A549 (cell line): Measurements from ENCODE around the gene KCNQ1. TPM values are rescaled to one million over a fixed set of nuclear protein-coding genes. Genes with fewer than 3 reads are reported as not detected.

Experiments used
- ATAC-seq, 2 experiments: fragments of 200-7000 bp in 1 of 2; fragments of >200 bp in 1 of 2; cut with Nextera tagmentation in 1 of 2; cut with Tn5 transposase in 1 of 2; 3 replicates each; pipeline versions ENCODE4 v1.8.0 to v1.9.1; 2018 to 2020; ENCODE audit warnings: mild to moderate bottlenecking in 1 of 2, moderate library complexity in 1 of 2
- CTCF ChIA-PET: fragments of 300-600 bp; sonication (Branson Sonifier 250); formaldehyde crosslinking; extraction: SDS; loops from one replicate; lab custom pipeline; 2021; ENCODE audit warnings: antibody characterized with exemption, inconsistent platforms; lab: Yijun Ruan, JAX
- POLR2A ChIA-PET: fragments of 350-600 bp; formaldehyde crosslinking; extraction: SDS; loops from one replicate; lab custom pipeline; 2021; ENCODE audit warnings: antibody characterized with exemption, inconsistent platforms; lab: Yijun Ruan, JAX
- DNase-seq, 2 experiments: peaks; one replicate each; pipeline versions ENCODE4 v3.0.0 to v3.0.0-alpha.2; 2011 to 2016; ENCODE audit warnings: low read depth in 1 of 2, low spot score in 1 of 2
- FAIRE-seq: peaks from 2 replicates; lab custom pipeline; 2011; peaks lifted over from hg19 to GRCh38; lab: Jason Lieb, UNC
- H3K27ac ChIP-seq, 2 experiments: fragments of >200 bp; sonication (Bioruptor Twin); formaldehyde crosslinking; 3 replicates each; pipeline ENCODE4 v1.5.1; 2016 to 2017
- H3K4me1 ChIP-seq: fragments of >200 bp; sonication (Bioruptor Twin); formaldehyde crosslinking; 3 replicates; pipeline ENCODE4 v1.6.1; 2016
- H3K4me2 ChIP-seq: fragments of >200 bp; sonication (Bioruptor Twin); formaldehyde crosslinking; 3 replicates; pipeline ENCODE4 v1.6.1; 2016
- H3K4me3 ChIP-seq: fragments of >200 bp; sonication (Bioruptor Twin); formaldehyde crosslinking; 3 replicates; pipeline ENCODE4 v1.5.1; 2016
- H3K9me3 ChIP-seq: fragments of >200 bp; sonication (Bioruptor Twin); formaldehyde crosslinking; 3 replicates; pipeline ENCODE4 v1.6.1; 2016
- BCL3 ChIP-seq: fragments of >200 bp; sonication (Bioruptor Twin); formaldehyde crosslinking; IDR thresholded peaks from 3 replicates; pipeline ENCODE4 v1.6.1; 2016
- CBX8 ChIP-seq: fragments of 200-600 bp; sonication (generic); IDR thresholded peaks from 2 replicates; pipeline ENCODE4 v1.6.1; 2016
- CEBPB ChIP-seq, 2 experiments: fragments of >200 bp in 1 of 2; sonication (Bioruptor Twin) in 1 of 2; formaldehyde crosslinking in 1 of 2; IDR thresholded peaks; 2 replicates each; pipeline ENCODE4 v1.6.1; 2012 to 2016
- CTCF ChIP-seq: fragments of >200 bp; sonication (Bioruptor Twin); formaldehyde crosslinking; IDR thresholded peaks from 3 replicates; pipeline ENCODE4 v1.5.1; 2016
- EHMT2 ChIP-seq: fragments of 200-600 bp; sonication (generic); IDR thresholded peaks from 2 replicates; pipeline ENCODE4 v1.6.1; 2016; ENCODE audit warnings: antibody characterized with exemption, low read depth, mild to moderate bottlenecking, moderate library complexity
- ESRRA ChIP-seq: fragments of 150-350 bp; IDR thresholded peaks from 2 replicates; pipeline ENCODE4 v1.6.1; 2014; ENCODE audit warnings: mild to moderate bottlenecking, low read length, borderline replicate concordance
- KDM1A ChIP-seq: fragments of 200-600 bp; sonication (generic); IDR thresholded peaks from 2 replicates; pipeline ENCODE4 v1.6.1; 2016; ENCODE audit warnings: low read depth, mild to moderate bottlenecking
- KDM5A ChIP-seq: fragments of 200-600 bp; sonication (generic); IDR thresholded peaks from 2 replicates; pipeline ENCODE4 v1.6.1; 2016; ENCODE audit warnings: antibody characterized with exemption, mild to moderate bottlenecking
- MYC ChIP-seq: IDR thresholded peaks from 2 replicates; pipeline ENCODE4 v1.6.1; 2012; ENCODE audit warnings: mild to moderate bottlenecking, inconsistent platforms, low read length, improper control_type of control experiment, borderline replicate concordance
- NFE2L2 ChIP-seq: fragments of 150-350 bp; conservative IDR thresholded peaks from 2 replicates; pipeline ENCODE4 v1.6.1; 2014; ENCODE audit warnings: low read length
- NR3C1 ChIP-seq: fragments of >200 bp; sonication (Bioruptor Twin); formaldehyde crosslinking; IDR thresholded peaks from 3 replicates; pipeline ENCODE4 v1.6.1; 2017
- REST ChIP-seq: fragments of 200-600 bp; sonication (generic); IDR thresholded peaks from 2 replicates; pipeline ENCODE4 v1.6.1; 2016; ENCODE audit warnings: antibody characterized with exemption, mild to moderate bottlenecking, moderate library complexity
- SMC3 ChIP-seq: fragments of >200 bp; sonication (Bioruptor Twin); formaldehyde crosslinking; IDR thresholded peaks from 3 replicates; pipeline ENCODE4 v1.6.1; 2018; ENCODE audit warnings: inconsistent platforms
- TP53 ChIP-seq: fragments of 250-450 bp; sonication (Bioruptor Pico); IDR thresholded peaks from 2 replicates; pipeline ENCODE4 v1.5.0; 2021; ENCODE audit warnings: mild to moderate bottlenecking, moderate library complexity
- ZC3H11A ChIP-seq: fragments of 450-650 bp; IDR thresholded peaks from 2 replicates; pipeline ENCODE4 v1.6.1; 2014; ENCODE audit warnings: antibody characterized with exemption, mild to moderate bottlenecking
- ZFP36 ChIP-seq: fragments of 450-650 bp; IDR thresholded peaks from 2 replicates; pipeline ENCODE4 v1.6.1; 2014; ENCODE audit warnings: borderline replicate concordance; ENCODE audit not compliant: partially characterized antibody
- WGBS: methylation state at CpG from one replicate; pipeline ENCODE4 v1.1.6; 2017; ENCODE audit errors: missing lambda C conversion rate; 5-methylcytosine and 5-hydroxymethylcytosine counted together
- polyA plus RNA-seq, 4 experiments: library from polyadenylated mRNA; depleted of rRNA in 3 of 4; stranded (reverse); fragments of >200 nt; fragmentation: RNase III in 1 of 4; extraction: RNeasy Plus Mini Kit Qiagen cat#74134 plus additional on column Dnase treatment in 1 of 4; gene quantifications; 2 replicates in 3 of 4; 3 replicates in 1 of 4; pipeline ENCODE4 v1.2.3, GENCODE V29; 2011 to 2017
- TF ChIP-seq, protein P1 (sequence below): IDR thresholded peaks from 2 replicates; pipeline ENCODE4 v1.6.1; 2012

Gene KCNQ1
- polyA plus RNA-seq, 2 of the 4 experiments (the other 2 are of a cell fraction) = 0.14 to 0.17 TPM

DNA sequence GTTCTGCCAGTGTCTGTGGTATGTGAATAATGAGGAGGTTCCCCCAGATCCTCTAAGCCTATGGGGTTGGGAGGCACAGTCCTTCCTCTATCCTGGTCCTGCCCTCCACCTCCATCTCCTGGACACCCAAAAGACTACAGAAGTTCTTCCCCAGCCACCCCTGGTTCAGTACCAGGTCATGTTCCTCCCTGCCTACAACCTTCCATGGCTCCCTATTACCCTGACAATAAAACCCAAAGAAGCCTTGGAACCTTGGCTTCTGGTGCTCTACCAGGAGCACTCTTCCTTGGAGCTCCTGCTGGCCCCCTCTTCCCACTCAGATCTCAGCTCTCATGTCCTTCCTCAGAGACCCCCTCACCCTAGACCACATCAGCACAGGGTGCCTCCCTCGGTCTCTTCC is 13.4 kb upstream of the KCNQ1 start:
- FAIRE-seq (no peak), ATAC-seq (no peak), DNase-seq (no peak)
- Histone ChIP-seq H3K4me2 (no peak overlapping the region), H3K9me3 (no peaks in the 10 kb centered on the region), H3K4me1 (no peaks in the 10 kb centered on the region), H3K27ac (no peak overlapping the region), H3K4me3 (no peak overlapping the region)
- POLR2A ChIA-PET = no interaction called here
- WGBS = 56% methylated on average over 1 of the region's 1 CpG
- TF ChIP-seq BCL3 (no peak), KDM1A (no peak), ESRRA (no peak), CEBPB (IDR thresholded peaks at IDR 0.05) (no peak), NR3C1 (no peak), KDM5A (no peak), ZFP36 (peak; percentile 43), NFE2L2 (no peak)
- CTCF ChIA-PET = interaction anchor here (3.0 to 4.6 kb wide), 2 partner anchors 11 to 100 kb away, joined by 23 to 42 read pairs; no protein-coding TSS in a partner anchor

DNA sequence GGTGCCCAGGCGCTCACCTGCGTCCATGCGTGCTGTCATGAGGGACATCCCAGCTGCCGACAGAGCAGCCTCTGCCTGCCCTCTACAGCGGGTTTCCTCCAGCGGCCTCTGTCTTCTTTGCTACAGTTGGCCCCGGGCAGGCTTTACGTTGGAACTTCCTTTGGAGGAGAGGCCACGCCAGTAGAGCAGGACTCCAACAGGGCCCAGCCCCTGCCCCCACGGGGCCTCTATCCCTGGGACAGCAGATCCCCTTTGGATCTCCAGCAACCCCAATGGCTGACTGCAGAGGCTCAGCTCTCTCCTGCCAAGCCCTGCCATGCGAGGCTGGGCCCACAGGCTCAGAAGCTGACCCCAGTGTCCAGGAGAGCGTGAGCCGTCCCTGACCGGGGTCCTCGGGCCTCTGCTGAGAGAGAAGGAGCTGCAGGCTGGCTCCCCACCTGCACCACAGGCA is 12.6 kb upstream of the KCNQ1 start:
- Histone ChIP-seq H3K4me2 (no peak overlapping the region), H3K27ac (no peak overlapping the region), H3K9me3 (no peaks in the 10 kb centered on the region), H3K4me3 (no peak overlapping the region), H3K4me1 (no peaks in the 10 kb centered on the region)
- FAIRE-seq (no peak), DNase-seq (no peak), ATAC-seq (no peak)
- TF ChIP-seq EHMT2 = no peak
- ChIA-PET CTCF (interaction anchor here (1.5 to 4.6 kb wide), 3 partner anchors 12 to 456 kb away, joined by 4 to 42 read pairs (median 23); no protein-coding TSS in a partner anchor), POLR2A (no interaction called here)
- WGBS = 46% methylated on average over 10 of the region's 15 CpGs

DNA sequence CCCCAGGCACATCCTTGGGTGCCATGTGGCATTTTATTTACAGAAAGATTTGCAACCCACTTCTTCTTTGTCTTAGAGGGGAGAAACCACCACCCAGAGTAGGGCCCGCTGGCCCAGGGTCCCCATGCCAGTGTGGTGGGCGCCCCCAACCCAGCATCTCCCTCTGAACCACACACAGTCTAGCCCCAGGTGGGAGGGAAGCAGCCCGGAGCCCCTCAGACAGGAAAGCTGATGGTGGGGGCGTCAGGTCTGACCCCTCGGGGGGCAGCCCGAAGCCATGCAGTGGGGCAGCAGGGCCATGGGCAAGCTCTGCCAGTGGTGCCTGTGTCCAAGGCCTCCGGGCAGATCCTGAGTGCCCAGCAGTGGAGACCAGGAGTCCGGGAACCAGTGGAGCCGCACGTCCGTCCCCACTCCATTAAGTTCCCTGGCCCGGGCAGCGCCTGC is 12.2 kb upstream of the KCNQ1 start:
- ChIA-PET CTCF (interaction anchor here (1.5 to 4.6 kb wide), 3 partner anchors 13 to 455 kb away, joined by 4 to 42 read pairs (median 23); no protein-coding TSS in a partner anchor), POLR2A (no interaction called here)
- Histone ChIP-seq H3K4me1 (no peaks in the 10 kb centered on the region), H3K27ac (no peak overlapping the region), H3K4me2 (no peak overlapping the region), H3K9me3 (no peaks in the 10 kb centered on the region)
- no peak for DNase-seq
- TF ChIP-seq CTCF = no peak
- TF ChIP-seq MYC = no peak
- TF ChIP-seq TP53 (CRISPR knock-in tag) = no peak
- TF ChIP-seq, protein P1, sequence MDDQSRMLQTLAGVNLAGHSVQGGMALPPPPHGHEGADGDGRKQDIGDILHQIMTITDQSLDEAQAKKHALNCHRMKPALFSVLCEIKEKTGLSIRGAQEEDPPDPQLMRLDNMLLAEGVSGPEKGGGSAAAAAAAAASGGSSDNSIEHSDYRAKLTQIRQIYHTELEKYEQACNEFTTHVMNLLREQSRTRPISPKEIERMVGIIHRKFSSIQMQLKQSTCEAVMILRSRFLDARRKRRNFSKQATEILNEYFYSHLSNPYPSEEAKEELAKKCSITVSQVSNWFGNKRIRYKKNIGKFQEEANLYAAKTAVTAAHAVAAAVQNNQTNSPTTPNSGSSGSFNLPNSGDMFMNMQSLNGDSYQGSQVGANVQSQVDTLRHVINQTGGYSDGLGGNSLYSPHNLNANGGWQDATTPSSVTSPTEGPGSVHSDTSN = no peak
- TF ChIP-seq ZC3H11A = no peak
- no peak for TF ChIP-seq CBX8
- TF ChIP-seq SMC3 = no peak
- no peak for TF ChIP-seq REST
- TF ChIP-seq, all 56 proteins: peak for 0
- H3K4me3 ChIP-seq = no peak overlapping the region
- FAIRE-seq (no peak), ATAC-seq (no peak)
- WGBS = 82% methylated on average over 8 of the region's 13 CpGs
